Immature natural killer cell (primary cell): ENCODE data around the gene MYO5B. TPM values are rescaled to one million over a fixed set of nuclear protein-coding genes. Genes with fewer than 3 reads are reported as not detected.
A peak's percentile ranks its signal among the peaks of the same experiment; 100 is the strongest.

Source experiments
- DNase-seq, 3 donors: peaks; one replicate each; pipeline ENCODE4 v3.0.0; 2022; ENCODE audit warnings: mixed read lengths in 1 of 3
- H3K27ac Mint-ChIP-seq, 6 donors: one replicate each; pipeline ENCODE4 v1.8.0; 2020; ENCODE audit warnings: mixed read lengths in 6 of 6, mild to moderate bottlenecking in 5 of 6, inconsistent platforms in 4 of 6, moderate library complexity in 3 of 6
- H3K27me3 Mint-ChIP-seq, 3 donors: one replicate each; pipeline ENCODE4 v1.8.0; 2020 to 2021; ENCODE audit warnings: low read depth in 3 of 3, mild to moderate bottlenecking in 3 of 3, mixed read lengths in 3 of 3, moderate library complexity in 3 of 3, inconsistent platforms in 1 of 3
- H3K36me3 Mint-ChIP-seq, 3 donors: one replicate each; pipeline ENCODE4 v1.8.0; 2020; ENCODE audit warnings: mixed read lengths in 3 of 3, inconsistent platforms in 2 of 3, mild to moderate bottlenecking in 2 of 3
- H3K4me1 Mint-ChIP-seq, 2 donors: one replicate each; pipeline ENCODE4 v1.8.0; 2020; ENCODE audit warnings: inconsistent platforms in 2 of 2, mild to moderate bottlenecking in 2 of 2, mixed read lengths in 2 of 2, moderate library complexity in 1 of 2
- H3K4me3 Mint-ChIP-seq, 5 donors: one replicate each; pipeline ENCODE4 v1.8.0; 2020; ENCODE audit warnings: mild to moderate bottlenecking in 5 of 5, mixed read lengths in 5 of 5, inconsistent platforms in 3 of 5, moderate library complexity in 3 of 5
- H3K9me3 Mint-ChIP-seq, 6 donors: one replicate each; pipeline ENCODE4 v1.8.0; 2020; ENCODE audit warnings: mild to moderate bottlenecking in 6 of 6, mixed read lengths in 6 of 6, inconsistent platforms in 4 of 6, moderate library complexity in 3 of 6
- polyA plus RNA-seq, 3 donors: library from polyadenylated mRNA; unstranded; fragments of 300-500 nt; fragmentation: Illumina TruSeq; gene quantifications; one replicate each; pipeline ENCODE4 v1.2.3, GENCODE V29; 2021

MYO5B gene
- polyA plus RNA-seq, 3 donors from 2014 or later: 0.04 TPM; not detected in 2

GRCh38 chr18:49859725-49860124, 335.2 kb downstream of the MYO5B start:
- no peak for DNase-seq
- H3K27ac Mint-ChIP-seq: no peak overlapping the region
- H3K27me3 Mint-ChIP-seq: peaks cover 0 to 8% (median 3%) of the 10 kb centered on the region in 3 donors
- H3K9me3 Mint-ChIP-seq: no peaks in the 10 kb centered on the region
- H3K4me3 Mint-ChIP-seq: no peak overlapping the region
- H3K4me1 Mint-ChIP-seq: peaks cover 3 to 6% of the 10 kb centered on the region in 2 donors
- H3K36me3 Mint-ChIP-seq: no peaks in the 10 kb centered on the region

- peaks cover 0 to 8% (median 3%) of the 10 kb centered on the region in 3 donors for H3K27me3 Mint-ChIP-seq
- H3K4me3 Mint-ChIP-seq: no peak overlapping the region
- H3K36me3 Mint-ChIP-seq: no peaks in the 10 kb centered on the region
These were observed 336.0 kb downstream of the MYO5B start for GRCh38 chr18:49859021-49859359.

GRCh38 chr18:49858309-49859020, 336.5 kb downstream of the MYO5B start:
- no peak overlapping the region for H3K27ac Mint-ChIP-seq
- no peaks in the 10 kb centered on the region for H3K9me3 Mint-ChIP-seq
- H3K27me3 Mint-ChIP-seq: peaks cover 0 to 8% (median under 1%) of the 10 kb centered on the region in 3 donors
- peak; percentile 39 to 58 (median 54) for DNase-seq
- no peaks in the 10 kb centered on the region for H3K36me3 Mint-ChIP-seq
- H3K4me1 Mint-ChIP-seq: peaks cover 3 to 6% of the 10 kb centered on the region in 2 donors
- no peak overlapping the region for H3K4me3 Mint-ChIP-seq

More at GRCh38 chr18:49859021-49859359, 336.0 kb downstream of the MYO5B start:
- peak in 1 of 3 donors; percentile 7 for DNase-seq
- Mint-ChIP-seq H3K27ac (no peak overlapping the region), H3K9me3 (no peaks in the 10 kb centered on the region), H3K4me1 (peaks cover 3 to 6% of the 10 kb centered on the region in 2 donors)

- H3K36me3 Mint-ChIP-seq: no peaks in the 10 kb centered on the region
- no peak for DNase-seq
- peaks cover 0 to 7% (median 0%) of the 10 kb centered on the region in 3 donors for H3K27me3 Mint-ChIP-seq
- H3K9me3 Mint-ChIP-seq: no peaks in the 10 kb centered on the region
- no peak overlapping the region for H3K4me3 Mint-ChIP-seq
- H3K27ac Mint-ChIP-seq: no peak overlapping the region
- H3K4me1 Mint-ChIP-seq: peaks cover 3 to 6% of the 10 kb centered on the region in 2 donors
These were observed 337.2 kb downstream of the MYO5B start for GRCh38 chr18:49857708-49858107.

- peak overlapping the region in 1 of 6 donors; percentile 47 for H3K27ac Mint-ChIP-seq
- H3K4me3 Mint-ChIP-seq: no peak overlapping the region
- peaks cover 3 to 6% of the 10 kb centered on the region in 2 donors for H3K4me1 Mint-ChIP-seq
- DNase-seq: no peak
- peaks cover 0 to 5% (median 0%) of the 10 kb centered on the region in 3 donors for H3K27me3 Mint-ChIP-seq
- H3K36me3 Mint-ChIP-seq: no peaks in the 10 kb centered on the region
- peaks cover 0 to 1% (median 0%) of the 10 kb centered on the region in 6 donors for H3K9me3 Mint-ChIP-seq
These were observed 338.5 kb downstream of the MYO5B start for GRCh38 chr18:49856496-49856895.

GRCh38 chr18:49855711-49856415, 339.1 kb downstream of the MYO5B start:
- no peaks in the 10 kb centered on the region for H3K36me3 Mint-ChIP-seq
- no peak for DNase-seq
- H3K4me1 Mint-ChIP-seq: peaks cover 3 to 6% of the 10 kb centered on the region in 2 donors
- peaks cover 0 to 1% (median 0%) of the 10 kb centered on the region in 6 donors for H3K9me3 Mint-ChIP-seq
- peaks cover 0 to 5% (median 0%) of the 10 kb centered on the region in 3 donors for H3K27me3 Mint-ChIP-seq
- no peak overlapping the region for H3K27ac Mint-ChIP-seq
- H3K4me3 Mint-ChIP-seq: no peak overlapping the region

- H3K36me3 Mint-ChIP-seq: no peaks in the 10 kb centered on the region
- H3K9me3 Mint-ChIP-seq: peaks cover 0 to 1% (median 0%) of the 10 kb centered on the region in 6 donors
- H3K27ac Mint-ChIP-seq: no peak overlapping the region
- no peak for DNase-seq
- peaks cover 3 to 6% of the 10 kb centered on the region in 2 donors for H3K4me1 Mint-ChIP-seq
- H3K27me3 Mint-ChIP-seq: peaks cover 0 to 5% (median 0%) of the 10 kb centered on the region in 3 donors
- H3K4me3 Mint-ChIP-seq: no peak overlapping the region
These were observed 340.3 kb downstream of the MYO5B start for GRCh38 chr18:49854681-49855080.

- H3K4me3 Mint-ChIP-seq: no peak overlapping the region
- no peaks in the 10 kb centered on the region for H3K36me3 Mint-ChIP-seq
- H3K9me3 Mint-ChIP-seq: peaks cover 0 to 1% (median 0%) of the 10 kb centered on the region in 6 donors
- no peak for DNase-seq
- H3K27me3 Mint-ChIP-seq: peaks cover 0 to 4% (median under 1%) of the 10 kb centered on the region in 3 donors
- H3K4me1 Mint-ChIP-seq: peaks cover 1 to 3% of the 10 kb centered on the region in 2 donors
- H3K27ac Mint-ChIP-seq: no peak overlapping the region
These were observed 341.5 kb downstream of the MYO5B start for GRCh38 chr18:49853436-49853835.

GRCh38 chr18:49853011-49853410, 341.9 kb downstream of the MYO5B start:
- H3K36me3 Mint-ChIP-seq: no peaks in the 10 kb centered on the region
- H3K9me3 Mint-ChIP-seq: peaks cover 0 to 1% (median 0%) of the 10 kb centered on the region in 6 donors
- peaks cover 0 to 4% of the 10 kb centered on the region in 2 donors for H3K4me1 Mint-ChIP-seq
- H3K4me3 Mint-ChIP-seq: no peak overlapping the region
- no peak for DNase-seq
- H3K27me3 Mint-ChIP-seq: peaks cover 0 to 8% (median 0%) of the 10 kb centered on the region in 3 donors
- H3K27ac Mint-ChIP-seq: peak overlapping the region in 1 of 6 donors; percentile 3

- no peak for DNase-seq
- no peak overlapping the region for H3K27ac Mint-ChIP-seq
- H3K27me3 Mint-ChIP-seq: peaks cover 0 to 12% (median 0%) of the 10 kb centered on the region in 3 donors
- H3K4me1 Mint-ChIP-seq: peaks cover 0 to 4% of the 10 kb centered on the region in 2 donors
- no peak overlapping the region for H3K4me3 Mint-ChIP-seq
- H3K9me3 Mint-ChIP-seq: peaks cover 0 to 1% (median 0%) of the 10 kb centered on the region in 6 donors
- no peaks in the 10 kb centered on the region for H3K36me3 Mint-ChIP-seq
These were observed 343.3 kb downstream of the MYO5B start for GRCh38 chr18:49851624-49852023.

GRCh38 chr18:49850636-49851035, 344.3 kb downstream of the MYO5B start:
- DNase-seq: no peak
- no peaks in the 10 kb centered on the region for H3K36me3 Mint-ChIP-seq
- no peak overlapping the region for H3K4me3 Mint-ChIP-seq
- peaks cover 0 to 1% (median 0%) of the 10 kb centered on the region in 6 donors for H3K9me3 Mint-ChIP-seq
- H3K27ac Mint-ChIP-seq: peak overlapping the region in 1 of 6 donors; percentile 61
- H3K4me1 Mint-ChIP-seq: peaks cover 0 to 6% of the 10 kb centered on the region in 2 donors
- H3K27me3 Mint-ChIP-seq: peaks cover 0 to 12% (median 0%) of the 10 kb centered on the region in 3 donors

- H3K9me3 Mint-ChIP-seq: peaks cover 0 to 1% (median 0%) of the 10 kb centered on the region in 6 donors
- no peak overlapping the region for H3K4me3 Mint-ChIP-seq
- DNase-seq: no peak
- peaks cover 5 to 6% of the 10 kb centered on the region in 2 donors for H3K4me1 Mint-ChIP-seq
- H3K36me3 Mint-ChIP-seq: no peaks in the 10 kb centered on the region
- H3K27ac Mint-ChIP-seq: no peak overlapping the region
- H3K27me3 Mint-ChIP-seq: peaks cover 0 to 12% (median 0%) of the 10 kb centered on the region in 3 donors
These were observed 345.4 kb downstream of the MYO5B start for GRCh38 chr18:49849331-49850217.

GRCh38 chr18:49848115-49848514, 346.8 kb downstream of the MYO5B start:
- no peak for DNase-seq
- Mint-ChIP-seq H3K9me3 (peaks cover 0 to 1% (median 0%) of the 10 kb centered on the region in 6 donors), H3K4me3 (no peak overlapping the region), H3K36me3 (no peaks in the 10 kb centered on the region), H3K4me1 (peaks cover 11 to 20% of the 10 kb centered on the region in 2 donors), H3K27ac (peak overlapping the region in 1 of 6 donors; percentile 73), H3K27me3 (peaks cover 0 to 12% (median 0%) of the 10 kb centered on the region in 3 donors)
